ENCODE measurements around the gene RIPOR2. TPM values are rescaled to one million over a fixed set of nuclear protein-coding genes. Genes with fewer than 3 reads are reported as not detected.
"Not testable (repeated sequence)": the region's sequence is repeated elsewhere in the genome, so short reads cannot be mapped to it uniquely, and the experiment has no call there.

Gene RIPOR2
- total and polyA plus RNA-seq, 4 donors = 1.6 to 10.9 (median 3.7) TPM

DNA sequence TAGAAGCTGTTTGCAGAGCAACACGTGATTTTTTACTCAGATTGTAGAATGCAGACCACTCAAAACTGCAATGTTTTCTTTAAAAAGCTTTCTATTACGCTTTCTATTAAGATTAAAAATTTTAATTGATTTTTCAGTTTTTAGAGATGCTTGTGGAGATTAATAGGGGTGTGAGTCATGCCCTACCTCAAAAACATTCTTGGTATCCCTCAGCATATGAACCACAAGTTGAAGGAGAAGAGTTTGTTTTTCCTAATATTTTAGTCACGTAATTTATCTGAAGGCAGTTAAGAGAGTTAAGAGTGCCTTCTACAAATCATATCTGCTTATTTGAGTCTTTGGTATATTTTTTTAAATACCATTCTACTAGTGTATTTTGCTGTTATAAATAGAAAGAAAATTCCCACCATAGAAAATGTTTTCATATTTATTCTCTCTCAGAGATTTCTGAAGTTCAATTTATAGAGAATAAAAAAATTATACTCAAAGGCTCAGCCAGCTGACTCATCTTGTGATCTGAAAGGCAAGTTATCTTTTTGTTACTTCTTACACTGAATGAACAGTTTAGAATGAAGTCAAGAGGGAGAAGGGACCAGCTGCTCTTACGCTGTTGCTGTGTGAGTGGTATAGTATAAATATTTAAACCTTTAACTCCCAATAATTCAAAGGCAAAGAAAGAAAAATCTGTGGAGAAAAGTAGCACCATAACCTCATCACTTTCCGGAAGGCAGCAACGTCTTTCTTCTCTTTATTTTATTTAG, 7.6 kb downstream of the RIPOR2 start:
- DNase-seq (ENCODE audit: low spot score) = no peak
- WGBS = 81% methylated on average over 6 of the region's 6 CpGs
- Histone ChIP-seq H3K27me3 (ENCODE audit: control insufficient read depth in 4 of 4, insufficient read depth in 4 of 4, low read length in 3 of 4) (peaks cover 0 to 2% (median 0%) of the 10 kb centered on the region in 4 donors), H3K9me3 (ENCODE audit: control insufficient read depth in 4 of 4, low read length in 3 of 4) (no peaks in the 10 kb centered on the region), H3K27ac (ENCODE audit: low read depth in 1 of 2, low read length in 2 of 2) (no peak overlapping the region), H3K36me3 (ENCODE audit: control insufficient read depth in 4 of 4, insufficient read depth in 3 of 4, low read depth in 1 of 4, low read length in 3 of 4) (no peaks in the 10 kb centered on the region), H3K4me3 (ENCODE audit: low read depth in 1 of 3, low read length in 3 of 3) (no peak overlapping the region), H3K9ac (ENCODE audit: low read depth in 1 of 2, low read length in 2 of 2) (no peak overlapping the region), H3K4me1 (ENCODE audit: control insufficient read depth in 4 of 4, insufficient read depth in 4 of 4, low read length in 3 of 4) (no peaks in the 10 kb centered on the region)
- no peak for TF ChIP-seq YY1 (IDR thresholded peaks at IDR 0.05)
- no peak for TF ChIP-seq HNF4G (IDR thresholded peaks at IDR 0.05)
- TF ChIP-seq, protein P1, sequence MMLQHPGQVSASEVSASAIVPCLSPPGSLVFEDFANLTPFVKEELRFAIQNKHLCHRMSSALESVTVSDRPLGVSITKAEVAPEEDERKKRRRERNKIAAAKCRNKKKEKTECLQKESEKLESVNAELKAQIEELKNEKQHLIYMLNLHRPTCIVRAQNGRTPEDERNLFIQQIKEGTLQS (IDR thresholded peaks at IDR 0.05) = no peak
- TF ChIP-seq, protein P2, sequence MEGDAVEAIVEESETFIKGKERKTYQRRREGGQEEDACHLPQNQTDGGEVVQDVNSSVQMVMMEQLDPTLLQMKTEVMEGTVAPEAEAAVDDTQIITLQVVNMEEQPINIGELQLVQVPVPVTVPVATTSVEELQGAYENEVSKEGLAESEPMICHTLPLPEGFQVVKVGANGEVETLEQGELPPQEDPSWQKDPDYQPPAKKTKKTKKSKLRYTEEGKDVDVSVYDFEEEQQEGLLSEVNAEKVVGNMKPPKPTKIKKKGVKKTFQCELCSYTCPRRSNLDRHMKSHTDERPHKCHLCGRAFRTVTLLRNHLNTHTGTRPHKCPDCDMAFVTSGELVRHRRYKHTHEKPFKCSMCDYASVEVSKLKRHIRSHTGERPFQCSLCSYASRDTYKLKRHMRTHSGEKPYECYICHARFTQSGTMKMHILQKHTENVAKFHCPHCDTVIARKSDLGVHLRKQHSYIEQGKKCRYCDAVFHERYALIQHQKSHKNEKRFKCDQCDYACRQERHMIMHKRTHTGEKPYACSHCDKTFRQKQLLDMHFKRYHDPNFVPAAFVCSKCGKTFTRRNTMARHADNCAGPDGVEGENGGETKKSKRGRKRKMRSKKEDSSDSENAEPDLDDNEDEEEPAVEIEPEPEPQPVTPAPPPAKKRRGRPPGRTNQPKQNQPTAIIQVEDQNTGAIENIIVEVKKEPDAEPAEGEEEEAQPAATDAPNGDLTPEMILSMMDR (IDR thresholded peaks at IDR 0.05; ENCODE audit: low read depth, low read length, missing input control) = no peak
- TF ChIP-seq TAF1 (conservative IDR thresholded peaks at IDR 0.05) = no peak
- TF ChIP-seq FOXA2 (IDR thresholded peaks at IDR 0.05) = no peak
- TF ChIP-seq, protein P3, sequence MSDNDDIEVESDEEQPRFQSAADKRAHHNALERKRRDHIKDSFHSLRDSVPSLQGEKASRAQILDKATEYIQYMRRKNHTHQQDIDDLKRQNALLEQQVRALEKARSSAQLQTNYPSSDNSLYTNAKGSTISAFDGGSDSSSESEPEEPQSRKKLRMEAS (IDR thresholded peaks at IDR 0.05) = no peak
- TF ChIP-seq FOXA1 (IDR thresholded peaks at IDR 0.05) = no peak

DNA sequence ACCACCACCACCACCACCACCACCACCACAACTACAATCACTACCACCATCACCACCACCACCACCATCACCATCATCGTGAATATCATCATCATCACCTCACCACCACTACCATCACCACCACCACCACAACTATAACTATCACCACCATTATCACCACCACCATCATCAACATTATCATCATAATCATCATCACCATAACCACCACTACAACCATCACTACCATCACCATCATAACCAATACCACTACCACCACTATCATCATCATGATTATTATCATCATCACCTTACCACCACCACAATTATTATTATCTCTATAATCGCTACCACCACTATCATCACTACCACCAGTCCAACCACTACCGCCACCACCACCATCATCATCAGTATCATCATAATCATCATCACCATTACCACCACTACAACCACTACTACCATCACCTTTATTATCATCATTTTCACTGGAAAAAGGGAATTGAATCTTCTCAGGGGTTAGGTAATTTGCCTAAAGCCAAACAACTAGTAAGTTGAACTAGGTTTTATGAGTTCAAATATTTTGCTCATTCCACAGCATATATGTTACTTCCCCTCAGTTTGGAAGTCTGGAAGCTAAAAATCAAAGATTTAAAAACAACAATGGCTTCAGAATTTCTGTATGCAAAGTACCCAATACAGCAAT, 8.3 kb downstream of the RIPOR2 start:
- H3K27ac ChIP-seq (ENCODE audit: low read depth in 1 of 2, low read length in 2 of 2) = no peak overlapping the region
- no peaks in the 10 kb centered on the region for H3K4me1 ChIP-seq (ENCODE audit: control insufficient read depth in 4 of 4, insufficient read depth in 4 of 4, low read length in 3 of 4)
- no peak for TF ChIP-seq HNF4A (conservative IDR thresholded peaks at IDR 0.05)
- no peak for TF ChIP-seq YY1 (IDR thresholded peaks at IDR 0.05)
- TF ChIP-seq NR2F2 (IDR thresholded peaks at IDR 0.05) = no peak
- no peak for TF ChIP-seq TAF1 (conservative IDR thresholded peaks at IDR 0.05)
- no peak for TF ChIP-seq HNF4G (IDR thresholded peaks at IDR 0.05)
- no peak for TF ChIP-seq JUND (IDR thresholded peaks at IDR 0.05)
- no peak for TF ChIP-seq FOXA2 (IDR thresholded peaks at IDR 0.05)
- TF ChIP-seq, protein P2 (IDR thresholded peaks at IDR 0.05; ENCODE audit: low read depth, low read length, missing input control) = no peak
- TF ChIP-seq EGR1 (IDR thresholded peaks at IDR 0.05; ENCODE audit: low read depth in 2 of 2) = no peak
- TF ChIP-seq SP1 (IDR thresholded peaks at IDR 0.05) = no peak
- no peak for TF ChIP-seq GABPA (IDR thresholded peaks at IDR 0.05 in 1 of 2, conservative IDR thresholded peaks at IDR 0.05 in 1 of 2)
- TF ChIP-seq, protein P4, sequence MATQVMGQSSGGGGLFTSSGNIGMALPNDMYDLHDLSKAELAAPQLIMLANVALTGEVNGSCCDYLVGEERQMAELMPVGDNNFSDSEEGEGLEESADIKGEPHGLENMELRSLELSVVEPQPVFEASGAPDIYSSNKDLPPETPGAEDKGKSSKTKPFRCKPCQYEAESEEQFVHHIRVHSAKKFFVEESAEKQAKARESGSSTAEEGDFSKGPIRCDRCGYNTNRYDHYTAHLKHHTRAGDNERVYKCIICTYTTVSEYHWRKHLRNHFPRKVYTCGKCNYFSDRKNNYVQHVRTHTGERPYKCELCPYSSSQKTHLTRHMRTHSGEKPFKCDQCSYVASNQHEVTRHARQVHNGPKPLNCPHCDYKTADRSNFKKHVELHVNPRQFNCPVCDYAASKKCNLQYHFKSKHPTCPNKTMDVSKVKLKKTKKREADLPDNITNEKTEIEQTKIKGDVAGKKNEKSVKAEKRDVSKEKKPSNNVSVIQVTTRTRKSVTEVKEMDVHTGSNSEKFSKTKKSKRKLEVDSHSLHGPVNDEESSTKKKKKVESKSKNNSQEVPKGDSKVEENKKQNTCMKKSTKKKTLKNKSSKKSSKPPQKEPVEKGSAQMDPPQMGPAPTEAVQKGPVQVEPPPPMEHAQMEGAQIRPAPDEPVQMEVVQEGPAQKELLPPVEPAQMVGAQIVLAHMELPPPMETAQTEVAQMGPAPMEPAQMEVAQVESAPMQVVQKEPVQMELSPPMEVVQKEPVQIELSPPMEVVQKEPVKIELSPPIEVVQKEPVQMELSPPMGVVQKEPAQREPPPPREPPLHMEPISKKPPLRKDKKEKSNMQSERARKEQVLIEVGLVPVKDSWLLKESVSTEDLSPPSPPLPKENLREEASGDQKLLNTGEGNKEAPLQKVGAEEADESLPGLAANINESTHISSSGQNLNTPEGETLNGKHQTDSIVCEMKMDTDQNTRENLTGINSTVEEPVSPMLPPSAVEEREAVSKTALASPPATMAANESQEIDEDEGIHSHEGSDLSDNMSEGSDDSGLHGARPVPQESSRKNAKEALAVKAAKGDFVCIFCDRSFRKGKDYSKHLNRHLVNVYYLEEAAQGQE (IDR thresholded peaks at IDR 0.05) = no peak
- no peak for TF ChIP-seq RAD21 (IDR thresholded peaks at IDR 0.05)
- TF ChIP-seq RXRA (IDR thresholded peaks at IDR 0.05) = no peak
- TF ChIP-seq, protein P3 (IDR thresholded peaks at IDR 0.05) = no peak
- TF ChIP-seq, protein P1 (IDR thresholded peaks at IDR 0.05) = no peak
- H3K9ac ChIP-seq (ENCODE audit: low read depth in 1 of 2, low read length in 2 of 2) = no peak overlapping the region
- peaks cover 0 to 2% (median 0%) of the 10 kb centered on the region in 4 donors for H3K27me3 ChIP-seq (ENCODE audit: control insufficient read depth in 4 of 4, insufficient read depth in 4 of 4, low read length in 3 of 4)
- H3K36me3 ChIP-seq (ENCODE audit: control insufficient read depth in 4 of 4, insufficient read depth in 3 of 4, low read depth in 1 of 4, low read length in 3 of 4) = no peaks in the 10 kb centered on the region
- WGBS = 97% methylated on average over 3 of the region's 3 CpGs
- no peak for DNase-seq (ENCODE audit: low spot score)
- H3K9me3 ChIP-seq (ENCODE audit: control insufficient read depth in 4 of 4, low read length in 3 of 4) = no peaks in the 10 kb centered on the region
- H3K4me3 ChIP-seq (ENCODE audit: low read depth in 1 of 3, low read length in 3 of 3) = no peak overlapping the region

DNA sequence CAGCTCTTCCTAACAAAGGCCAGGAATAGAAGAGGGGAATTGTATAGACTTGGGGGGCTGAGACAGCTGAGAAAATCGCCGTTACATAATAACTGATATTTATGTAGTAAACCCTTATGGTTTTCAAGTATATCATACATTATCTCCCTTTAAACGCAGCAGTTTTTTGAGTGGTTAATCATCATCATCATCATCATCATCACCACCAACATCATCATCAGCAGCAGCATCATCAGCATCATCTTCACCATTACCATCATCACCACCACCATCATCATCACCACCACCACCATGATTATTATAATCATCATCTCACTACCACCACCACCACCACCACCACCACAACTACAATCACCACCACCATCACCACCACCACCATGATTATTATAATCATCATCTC, 9.1 kb downstream of the RIPOR2 start:
- not testable (repeated sequence) for DNase-seq (ENCODE audit: low spot score); H3K9me3 ChIP-seq (ENCODE audit: control insufficient read depth in 4 of 4, low read length in 3 of 4); H3K9ac ChIP-seq (ENCODE audit: low read depth in 1 of 2, low read length in 2 of 2); H3K4me3 ChIP-seq (ENCODE audit: low read depth in 1 of 3, low read length in 3 of 3); H3K36me3 ChIP-seq (ENCODE audit: control insufficient read depth in 4 of 4, insufficient read depth in 3 of 4, low read depth in 1 of 4, low read length in 3 of 4); H3K4me1 ChIP-seq (ENCODE audit: control insufficient read depth in 4 of 4, insufficient read depth in 4 of 4, low read length in 3 of 4); H3K27me3 ChIP-seq (ENCODE audit: control insufficient read depth in 4 of 4, insufficient read depth in 4 of 4, low read length in 3 of 4); H3K27ac ChIP-seq (ENCODE audit: low read depth in 1 of 2, low read length in 2 of 2)
- WGBS = 94% methylated on average over 3 of the region's 3 CpGs

All from liver (tissue), 9 donors.